Measurements from ENCODE around the gene UBASH3B.

The UBASH3B gene

DNA sequence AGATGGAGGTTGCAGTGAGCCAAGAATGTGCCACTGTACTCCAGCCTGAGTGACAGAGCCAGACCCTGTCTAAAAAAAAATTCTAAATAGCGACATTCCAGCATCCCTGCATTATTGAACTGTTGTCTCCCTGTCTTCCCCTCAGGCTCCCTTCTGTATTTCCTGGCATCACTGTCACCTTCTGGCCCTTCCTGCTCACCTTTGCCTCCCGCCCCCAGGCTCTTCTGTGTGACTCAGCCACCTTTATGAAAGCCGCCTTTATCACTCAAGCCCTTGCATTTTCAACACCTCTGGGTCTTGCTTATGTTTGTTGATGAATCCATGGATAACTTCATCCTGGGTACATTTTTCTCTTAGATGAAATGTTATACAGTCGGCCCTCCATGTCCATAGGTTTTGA, 21.1 kb downstream of the UBASH3B start:
- no peak for DNase-seq (ENCODE audit: low read depth in 2 of 2)

DNA sequence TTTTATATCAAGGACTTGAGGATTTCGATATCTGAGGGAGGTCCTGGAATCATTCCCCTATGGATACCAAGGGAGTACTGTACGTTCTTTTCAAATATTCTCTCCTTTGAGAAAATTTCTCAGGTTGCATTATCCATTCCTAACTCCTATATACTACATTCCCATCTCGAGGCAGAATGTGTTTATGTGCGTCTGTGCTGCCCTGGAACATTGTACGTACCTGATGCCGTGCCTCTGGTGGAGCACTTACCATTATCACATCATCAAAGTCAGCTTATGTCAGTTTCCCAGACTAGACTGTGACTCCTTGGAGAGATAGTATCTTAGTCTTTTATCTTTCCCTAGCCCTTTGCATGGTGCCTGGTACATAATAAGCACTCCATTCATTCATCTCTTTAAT, 21.7 kb downstream of the UBASH3B start:
- no peak for DNase-seq (ENCODE audit: low read depth in 2 of 2)

DNA sequence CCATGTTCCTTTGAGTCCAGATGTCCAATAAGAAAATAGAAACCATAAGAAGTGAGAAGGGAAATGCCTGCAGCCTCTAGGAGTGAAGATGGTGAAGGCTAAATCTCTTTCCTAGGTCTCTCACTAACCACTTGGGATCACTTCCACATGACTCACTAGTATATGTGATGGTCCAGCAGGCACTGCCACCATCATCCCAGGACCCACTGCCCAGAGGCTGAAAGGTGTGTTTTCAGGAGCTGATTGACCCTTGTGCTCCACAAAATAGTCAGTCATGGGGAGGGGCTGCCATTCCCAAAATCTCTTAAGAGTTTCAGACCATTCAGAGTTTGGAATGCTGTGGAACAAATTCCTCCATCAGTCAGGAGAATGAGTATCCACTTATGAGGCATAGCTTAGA, 22.9 kb downstream of the UBASH3B start:
- no peak for DNase-seq (ENCODE audit: low read depth in 2 of 2)

DNA sequence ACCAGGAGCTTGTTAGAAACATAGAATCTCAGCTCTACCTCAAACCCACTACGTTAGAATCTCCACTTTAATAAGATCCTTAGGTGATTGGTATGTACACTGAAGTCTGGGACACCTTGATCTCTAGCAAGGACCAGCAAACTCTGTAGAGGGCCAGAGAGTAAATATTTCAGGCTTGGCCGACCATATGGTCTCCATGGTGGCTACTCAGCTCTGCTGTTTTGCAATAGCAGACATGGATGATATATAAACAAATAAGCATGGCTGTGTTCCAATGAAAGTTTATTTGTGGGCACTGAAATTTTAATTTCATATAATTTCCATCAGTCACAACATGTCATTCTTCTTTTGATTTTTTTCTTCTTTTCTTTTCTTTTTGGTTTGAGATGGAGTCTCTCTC, 23.9 kb downstream of the UBASH3B start:
- DNase-seq (ENCODE audit: low read depth in 2 of 2), result no peak

DNA sequence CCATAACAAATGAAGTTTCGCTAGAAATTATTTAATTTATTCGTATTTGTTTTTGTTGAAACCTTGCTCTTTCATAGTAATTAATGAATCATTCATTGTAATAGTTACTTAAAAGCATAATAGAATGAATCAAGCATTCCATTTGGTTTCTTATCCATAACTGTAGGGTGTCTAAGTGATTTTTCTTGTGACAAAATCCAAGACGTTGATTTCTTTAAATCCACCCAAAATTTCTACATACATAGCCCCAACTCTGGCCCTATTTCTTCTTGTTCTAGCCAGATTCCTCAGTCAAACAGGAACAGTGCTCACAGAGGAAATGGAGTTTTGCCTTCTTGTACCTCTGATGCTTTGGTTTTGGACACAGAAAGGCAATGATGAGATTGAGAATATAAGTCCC, 25.5 kb downstream of the UBASH3B start:
- DNase-seq (ENCODE audit: low read depth in 2 of 2), result no peak

DNA sequence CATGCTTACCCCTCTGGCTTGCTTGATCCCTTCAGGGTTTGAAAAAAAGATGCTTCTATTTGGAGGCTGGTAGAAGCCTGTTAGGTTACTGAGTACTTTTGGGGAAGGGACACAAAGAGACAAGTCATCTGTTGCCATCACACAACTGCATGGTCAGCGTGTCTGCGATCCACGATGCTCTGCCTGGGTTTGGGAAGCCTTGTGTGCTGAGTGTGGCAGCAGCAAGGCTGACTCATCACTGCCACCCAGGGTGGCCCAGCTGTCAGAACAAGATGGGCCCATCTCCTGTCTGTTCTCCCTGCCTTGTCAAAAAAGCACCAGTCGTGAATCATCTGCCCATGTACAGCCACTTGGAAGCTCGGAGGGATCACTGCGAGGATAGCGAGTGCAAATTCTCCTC, 26.2 kb downstream of the UBASH3B start:
- DNase-seq (ENCODE audit: low read depth in 2 of 2), result no peak

DNA sequence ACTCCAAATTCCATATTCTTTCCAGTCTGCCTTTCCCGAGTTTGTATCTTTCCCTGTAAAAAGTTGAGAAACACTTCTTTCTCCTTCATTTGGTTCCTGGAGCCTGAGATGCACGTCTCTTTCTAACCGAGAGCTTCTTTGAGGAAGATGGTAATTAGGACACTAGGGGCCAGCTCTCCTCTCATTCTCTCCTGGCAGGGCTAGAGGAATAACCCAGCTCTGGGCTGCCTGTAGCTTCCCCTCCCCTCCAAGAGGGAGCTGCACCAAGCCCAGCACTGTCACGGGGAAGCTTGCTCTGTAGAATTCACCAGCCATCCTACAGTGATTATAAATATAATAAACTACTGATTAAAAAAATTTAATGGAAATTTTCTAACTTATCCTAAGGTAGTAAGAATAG, 26.9 kb downstream of the UBASH3B start:
- no peak for DNase-seq (ENCODE audit: low read depth in 2 of 2)

DNA sequence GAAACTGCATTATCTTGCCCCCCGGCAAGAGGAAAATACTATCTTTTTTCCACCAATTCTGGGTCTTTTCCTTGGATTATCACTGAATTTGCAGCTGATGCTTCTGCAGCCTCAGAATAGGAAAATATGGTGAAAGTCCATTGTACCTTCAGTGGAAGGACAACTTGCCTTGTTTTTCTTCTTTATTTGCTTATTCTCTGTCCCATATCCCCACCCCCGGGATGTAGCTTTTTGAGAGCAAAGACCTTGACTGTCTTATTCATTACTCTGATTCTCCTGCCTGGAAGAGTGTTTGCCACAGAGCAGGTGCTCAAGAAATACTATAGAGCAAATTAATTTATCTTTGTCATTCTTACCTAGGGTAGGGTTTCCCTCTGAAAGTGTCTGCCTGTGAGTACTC, 29.5 kb downstream of the UBASH3B start:
- no peak for DNase-seq (ENCODE audit: low read depth in 2 of 2)

DNA sequence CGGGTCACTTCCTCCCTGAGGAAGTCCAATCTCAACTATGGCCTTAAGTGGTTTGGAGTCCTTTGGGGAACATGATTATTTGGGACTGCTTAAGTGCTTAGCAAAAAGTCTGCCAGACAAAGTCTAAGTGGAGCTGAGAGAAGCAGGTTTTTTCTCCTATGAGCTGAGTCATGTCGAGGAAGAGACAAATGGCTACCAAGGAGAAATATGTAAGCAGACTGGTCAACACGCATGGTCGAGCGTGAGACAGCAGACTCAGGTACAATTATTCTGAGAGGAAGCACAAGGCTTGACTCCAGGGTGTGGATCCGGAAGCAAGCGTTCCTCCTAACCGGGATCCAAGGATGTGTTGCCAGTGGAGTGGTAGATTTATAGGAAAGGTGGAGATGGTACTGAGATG, 30.6 kb downstream of the UBASH3B start:
- DNase-seq (ENCODE audit: low read depth in 2 of 2), result no peak

DNA sequence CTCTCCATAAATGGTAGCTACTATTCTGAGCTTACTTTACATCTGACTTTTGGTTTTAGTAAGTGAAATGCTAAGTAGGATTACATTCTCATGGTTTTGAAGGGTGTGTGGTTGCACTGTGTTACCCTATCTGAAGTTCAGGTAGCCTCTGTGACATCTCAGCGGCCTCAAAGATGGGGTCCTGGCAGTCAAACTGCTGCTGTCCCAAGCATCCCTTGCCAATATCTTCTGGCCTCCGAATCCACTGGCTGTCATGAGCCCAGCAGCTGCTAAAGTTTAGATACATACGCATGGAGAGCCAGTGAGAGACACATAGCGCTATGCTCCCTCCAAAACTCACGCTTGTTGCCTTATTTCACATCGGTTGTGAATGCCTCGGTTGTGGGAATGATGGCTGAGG, 34.9 kb downstream of the UBASH3B start:
- DNase-seq (ENCODE audit: low read depth in 2 of 2), result no peak

DNA sequence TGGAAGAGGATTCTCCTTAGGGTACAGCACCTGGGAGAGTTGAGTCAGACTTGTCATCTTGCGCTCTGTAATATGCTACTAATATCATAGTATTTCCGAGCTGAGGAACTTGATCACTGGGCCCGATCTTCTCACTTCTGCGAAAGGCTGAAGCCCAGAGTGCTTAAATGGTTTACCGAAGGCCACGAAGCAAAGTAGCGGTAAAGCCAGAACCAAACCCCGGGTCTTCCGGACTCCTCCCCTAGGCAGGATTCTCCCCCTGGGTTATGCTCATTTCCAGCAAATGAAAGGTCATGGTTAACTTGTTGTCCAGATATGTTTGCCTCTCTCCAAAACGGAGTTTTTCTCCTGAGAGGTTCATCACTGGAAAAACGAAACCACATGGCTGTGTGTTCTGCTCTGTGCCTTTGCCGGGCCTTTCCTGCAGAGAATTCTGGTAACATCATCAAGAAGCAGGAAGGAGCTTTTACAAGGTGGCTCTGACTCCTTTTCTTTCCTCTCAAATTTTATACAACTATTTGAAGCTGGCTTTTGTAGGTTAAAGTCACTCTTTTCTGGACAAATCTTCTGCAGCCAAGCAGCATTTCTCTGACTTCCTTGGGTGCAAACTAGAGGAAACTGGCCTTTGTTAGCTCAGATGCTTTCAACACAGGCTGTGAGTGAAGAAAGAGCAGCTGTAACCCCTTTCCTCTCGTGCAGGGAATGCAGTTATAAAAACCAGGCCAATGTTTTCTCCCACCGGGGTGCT, 35.5 kb downstream of the UBASH3B start:
- peak; percentile 27 to 36 for DNase-seq (ENCODE audit: low read depth in 2 of 2)

DNA sequence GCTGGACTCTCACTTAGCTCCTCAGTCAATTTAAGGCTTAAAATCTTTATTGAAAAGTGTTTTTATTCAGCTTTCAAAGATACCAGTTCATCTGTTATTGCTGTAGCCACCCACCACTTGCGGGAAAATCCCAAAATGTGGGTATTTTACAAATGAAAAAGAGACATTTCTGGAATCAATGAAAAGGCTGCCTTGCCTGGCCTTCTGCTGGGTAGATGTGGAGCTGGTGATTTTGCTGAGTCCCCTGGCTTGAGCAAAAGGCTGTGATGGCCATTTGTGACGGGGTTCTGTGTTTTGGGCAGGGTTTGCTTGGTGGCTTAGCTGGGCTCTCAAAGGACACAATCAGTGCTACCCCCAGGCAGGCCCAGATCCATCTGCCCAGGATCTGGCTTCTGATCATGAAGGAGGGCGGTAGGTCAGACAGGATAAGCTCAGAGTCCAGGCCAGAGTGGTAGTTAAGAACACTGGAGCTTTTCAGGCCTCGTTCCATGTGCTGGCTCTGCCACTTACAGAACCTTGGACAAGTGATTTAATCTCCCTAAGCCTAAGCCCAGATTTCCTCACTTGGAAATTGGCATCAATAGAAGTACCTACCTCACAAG, 36.1 kb downstream of the UBASH3B start:
- no peak for DNase-seq (ENCODE audit: low read depth in 2 of 2)

DNA sequence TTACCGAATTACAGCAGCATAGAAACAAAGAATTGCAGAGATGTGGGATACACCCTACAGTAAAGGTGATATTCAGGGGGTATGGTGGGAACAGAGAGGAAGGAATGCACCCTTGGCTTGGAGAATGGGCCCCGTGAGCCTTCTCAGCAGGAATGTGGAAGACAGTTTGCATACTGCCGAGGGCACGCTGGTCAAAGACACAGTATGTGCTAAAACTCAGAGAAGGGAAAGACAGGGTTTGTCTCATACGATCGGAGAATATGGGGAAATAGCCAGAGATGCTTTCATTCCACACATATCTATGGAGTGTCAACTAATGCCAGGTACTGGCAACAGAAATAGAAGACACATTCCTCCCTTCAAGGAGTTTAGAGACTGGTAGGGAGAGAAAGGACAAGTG, 36.9 kb downstream of the UBASH3B start:
- no peak for DNase-seq (ENCODE audit: low read depth in 2 of 2)

DNA sequence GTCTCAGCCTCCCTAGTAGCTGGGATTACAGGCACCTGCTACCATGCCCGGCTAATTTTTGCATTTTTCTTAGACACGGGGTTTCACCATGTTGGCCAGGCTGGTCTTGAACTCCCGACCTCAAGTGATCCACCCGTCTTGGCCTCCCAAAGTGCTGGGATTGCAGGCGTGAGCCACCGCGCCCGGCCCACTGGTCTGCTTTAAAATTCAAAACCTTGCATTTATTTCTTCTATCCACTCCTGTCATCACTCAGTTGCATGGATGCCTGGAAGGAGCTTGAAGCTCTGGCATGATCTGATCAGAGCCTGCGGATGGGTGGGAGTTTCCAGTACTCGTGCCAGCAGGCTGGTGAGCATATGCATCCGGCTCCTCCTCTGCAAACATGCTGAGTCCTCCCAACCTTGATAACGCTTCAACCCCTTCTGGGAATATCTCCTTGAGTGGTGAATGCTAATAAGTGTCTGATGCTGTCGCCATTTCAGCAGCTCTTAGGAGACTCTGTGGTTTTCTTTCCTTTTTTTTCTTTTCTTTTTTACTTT, 39.6 kb downstream of the UBASH3B start:
- no peak for DNase-seq (ENCODE audit: low read depth in 2 of 2)

DNA sequence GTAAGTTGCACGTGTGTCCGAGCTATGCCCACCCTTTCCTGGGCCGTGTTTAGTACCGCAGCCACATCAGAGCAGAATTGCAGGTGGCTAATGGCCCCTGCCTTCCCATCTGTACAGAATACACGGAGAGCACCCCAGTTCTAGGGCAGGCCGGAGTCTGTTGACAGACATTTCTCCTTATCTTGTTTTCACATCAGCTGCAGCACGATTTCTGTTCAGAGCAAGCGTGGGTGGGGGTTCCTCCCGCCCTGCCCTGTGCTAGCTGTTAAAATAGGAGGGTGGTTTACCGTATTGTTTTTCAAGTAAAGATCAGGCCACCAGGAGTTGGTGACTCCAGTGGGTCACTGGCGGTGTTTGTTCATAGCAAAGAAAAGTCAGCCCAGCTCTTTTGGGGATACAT, 41.1 kb downstream of the UBASH3B start:
- DNase-seq (ENCODE audit: low read depth in 2 of 2), result no peak

DNA sequence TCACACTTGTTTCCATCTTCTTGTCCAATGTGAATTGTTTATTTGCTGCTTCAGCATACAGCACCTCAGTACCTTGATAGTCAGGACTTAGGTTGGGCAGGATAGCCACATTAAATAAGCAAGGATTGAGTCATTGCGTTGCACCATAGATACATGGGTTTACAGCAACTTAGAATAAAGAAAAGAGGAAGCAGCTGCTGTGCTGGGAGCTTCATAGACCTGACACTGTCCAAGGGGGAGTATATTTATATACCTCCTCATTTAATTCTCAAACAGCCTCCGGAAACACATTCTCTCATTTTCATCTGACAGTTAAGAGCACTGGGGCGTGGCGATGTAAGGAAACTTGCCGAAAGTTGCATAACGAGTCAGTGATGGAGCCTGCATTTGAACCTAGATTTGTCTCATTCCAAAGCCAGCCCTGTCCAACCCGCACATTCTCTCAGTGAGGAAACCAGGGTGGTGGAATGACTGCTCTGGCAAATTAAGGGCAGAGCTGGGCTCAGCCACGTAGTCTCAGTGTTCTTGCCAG, 42.2 kb downstream of the UBASH3B start:
- peak; percentile 30 to 33 for DNase-seq (ENCODE audit: low read depth in 2 of 2)

DNA sequence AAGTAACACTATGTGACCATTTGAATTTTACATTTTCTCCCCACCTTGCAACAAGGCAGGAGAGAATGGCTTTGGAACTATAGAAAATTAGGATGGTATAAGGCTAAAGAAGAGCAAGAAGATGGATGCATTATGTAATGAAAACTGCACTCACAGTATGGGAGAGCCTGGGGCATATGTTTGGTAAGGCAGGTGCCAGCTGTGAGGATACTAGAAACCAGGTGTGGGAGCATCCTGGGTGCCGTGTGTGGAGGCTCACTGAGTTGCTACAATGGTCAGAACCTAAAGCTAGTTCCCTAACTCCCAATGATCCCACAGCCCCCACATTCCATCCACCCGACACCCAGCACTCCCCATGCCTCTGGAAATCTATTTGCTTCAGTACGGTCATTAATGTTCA, 42.9 kb downstream of the UBASH3B start:
- DNase-seq (ENCODE audit: low read depth in 2 of 2), result no peak

DNA sequence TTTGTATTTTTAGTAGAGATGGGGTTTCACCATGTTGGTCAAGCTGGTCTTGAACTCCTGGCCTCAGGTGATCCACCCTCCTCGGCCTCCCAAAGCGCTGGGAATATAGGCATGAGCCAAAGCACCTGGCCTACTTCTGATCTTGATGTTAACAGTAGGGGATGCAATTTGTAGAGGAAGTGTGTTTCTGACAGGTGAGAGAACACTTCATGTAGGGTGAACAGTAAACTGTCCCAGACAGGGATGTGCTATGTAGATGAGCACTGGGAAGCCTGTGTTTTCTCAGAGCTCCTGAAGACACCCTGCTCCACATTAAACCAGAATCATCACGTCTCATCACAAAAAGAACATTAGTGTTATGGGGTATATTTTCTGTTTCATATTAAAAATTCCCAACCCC, 45.1 kb downstream of the UBASH3B start:
- DNase-seq (ENCODE audit: low read depth in 2 of 2), result no peak

DNA sequence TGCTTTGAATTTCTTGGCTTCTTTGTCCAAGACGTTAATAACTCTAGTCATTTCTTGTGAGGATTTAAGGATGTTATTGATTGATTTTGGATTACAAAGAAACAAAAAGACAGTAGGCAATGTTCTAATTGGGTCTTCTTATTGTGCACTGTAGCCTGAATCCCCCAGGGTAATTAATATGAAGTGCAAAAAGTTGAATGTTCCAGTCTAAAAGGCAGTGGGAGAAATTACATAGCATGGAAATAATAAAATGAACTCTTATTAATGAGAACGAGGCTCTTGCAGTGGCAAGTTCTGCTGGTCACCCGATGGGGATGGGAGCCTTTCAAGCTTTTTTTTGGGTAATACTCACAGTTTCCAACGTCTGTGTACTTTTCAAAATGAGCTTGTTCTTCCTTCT, 45.6 kb downstream of the UBASH3B start:
- DNase-seq (ENCODE audit: low read depth in 2 of 2), result no peak

DNA sequence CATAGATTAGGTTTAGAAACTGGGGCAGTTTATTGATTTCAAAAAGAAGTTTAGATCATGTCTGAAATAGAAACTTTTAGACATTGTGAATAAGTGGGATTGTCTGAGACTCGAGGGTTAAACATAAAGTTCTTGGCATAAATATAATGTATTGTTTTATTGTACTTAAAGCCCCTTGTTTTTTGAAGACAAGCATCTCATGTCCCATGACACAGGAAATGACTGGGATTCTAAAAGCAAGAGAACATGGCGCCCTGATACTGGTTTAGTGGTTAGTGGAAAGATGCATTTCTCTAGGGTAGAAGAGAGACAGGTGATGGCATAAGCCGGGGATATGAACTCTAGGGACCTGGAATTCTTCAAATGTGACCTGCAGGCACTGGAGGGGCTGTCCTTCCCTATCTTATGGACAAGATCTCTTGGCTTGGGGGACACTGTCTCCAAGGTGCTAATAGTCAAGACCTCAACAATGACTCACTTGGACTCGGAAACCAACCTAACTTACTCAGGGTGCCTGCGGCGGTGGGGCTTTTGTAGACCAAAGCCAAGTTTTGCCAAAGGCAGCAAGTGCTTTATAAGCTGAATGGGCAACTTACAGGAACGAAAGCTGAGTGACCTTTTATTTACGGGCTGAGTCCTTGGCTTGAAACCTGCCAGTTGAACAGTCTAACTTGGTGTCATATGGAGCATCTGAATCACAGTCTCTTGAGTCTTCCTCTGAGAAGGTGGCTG, 48.2 kb downstream of the UBASH3B start:
- DNase-seq (ENCODE audit: low read depth in 2 of 2), result no peak

DNA sequence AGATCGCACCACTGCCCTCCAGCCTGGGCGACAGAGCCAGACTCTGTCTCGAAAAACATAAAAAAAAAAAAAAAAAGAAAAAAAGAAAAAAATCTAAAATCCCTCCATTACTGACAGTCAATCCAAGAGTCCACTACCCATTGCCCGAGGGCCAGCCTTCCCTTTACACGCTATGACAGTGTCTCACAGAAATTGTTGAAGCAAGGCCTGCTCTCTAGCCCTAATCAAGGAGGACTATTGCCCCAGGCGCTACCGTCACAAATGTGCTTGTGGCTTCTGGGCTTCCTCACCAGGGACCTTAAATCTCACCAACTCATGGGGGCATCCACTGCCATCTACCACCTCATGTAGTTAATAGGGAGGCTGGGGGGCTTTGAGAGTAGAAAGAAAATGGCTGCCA, 49.9 kb downstream of the UBASH3B start:
- DNase-seq (ENCODE audit: low read depth in 2 of 2), result no peak

DNA sequence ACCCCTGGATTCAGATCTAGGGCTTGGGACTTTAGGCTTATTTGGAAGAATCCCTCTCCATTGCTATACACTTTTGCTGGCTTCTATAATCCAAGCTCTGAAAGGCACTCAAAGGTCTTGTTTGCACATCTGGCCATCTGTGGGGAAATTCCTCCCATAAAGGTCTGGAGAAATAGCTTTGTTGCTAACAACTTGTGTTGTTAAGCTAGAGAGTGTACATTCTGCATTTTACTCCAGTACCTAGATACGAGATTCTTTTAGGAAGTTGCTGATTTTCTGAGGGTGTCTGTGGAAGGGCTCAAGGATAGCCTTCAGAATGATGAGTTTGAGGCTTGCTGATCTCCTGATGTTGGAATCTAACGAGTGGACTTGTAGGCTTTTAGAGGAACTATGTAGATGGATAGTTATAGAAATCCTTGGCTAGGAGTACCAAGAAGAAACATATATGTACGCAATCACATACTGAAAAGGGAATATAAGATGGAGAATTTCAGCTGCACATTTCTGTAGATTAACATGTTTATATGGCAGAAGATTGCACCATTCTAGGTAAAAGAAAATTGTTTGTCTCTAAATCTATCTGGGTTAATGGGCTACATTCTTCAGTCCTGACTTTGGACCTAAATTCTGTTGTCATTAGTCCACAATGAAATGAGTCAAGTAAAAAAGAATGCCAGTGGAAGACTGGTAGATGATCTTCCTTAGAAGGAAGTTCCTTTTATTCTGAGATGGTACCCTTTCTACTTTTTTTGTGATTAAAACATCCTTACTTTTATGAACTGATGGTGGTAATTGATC, 51.0 kb downstream of the UBASH3B start:
- DNase-seq (ENCODE audit: low read depth in 2 of 2), result peak; percentile 76 to 77

Measured in fibroblast of skin of left quadriceps (primary cell).